Measurements from ENCODE around the gene S100A11. TPM values are rescaled to one million over a fixed set of nuclear protein-coding genes. Genes with fewer than 3 reads are reported as not detected.

S100A11 gene
- total RNA-seq, 1 experiment from 2014 or later = 302 TPM

DNA sequence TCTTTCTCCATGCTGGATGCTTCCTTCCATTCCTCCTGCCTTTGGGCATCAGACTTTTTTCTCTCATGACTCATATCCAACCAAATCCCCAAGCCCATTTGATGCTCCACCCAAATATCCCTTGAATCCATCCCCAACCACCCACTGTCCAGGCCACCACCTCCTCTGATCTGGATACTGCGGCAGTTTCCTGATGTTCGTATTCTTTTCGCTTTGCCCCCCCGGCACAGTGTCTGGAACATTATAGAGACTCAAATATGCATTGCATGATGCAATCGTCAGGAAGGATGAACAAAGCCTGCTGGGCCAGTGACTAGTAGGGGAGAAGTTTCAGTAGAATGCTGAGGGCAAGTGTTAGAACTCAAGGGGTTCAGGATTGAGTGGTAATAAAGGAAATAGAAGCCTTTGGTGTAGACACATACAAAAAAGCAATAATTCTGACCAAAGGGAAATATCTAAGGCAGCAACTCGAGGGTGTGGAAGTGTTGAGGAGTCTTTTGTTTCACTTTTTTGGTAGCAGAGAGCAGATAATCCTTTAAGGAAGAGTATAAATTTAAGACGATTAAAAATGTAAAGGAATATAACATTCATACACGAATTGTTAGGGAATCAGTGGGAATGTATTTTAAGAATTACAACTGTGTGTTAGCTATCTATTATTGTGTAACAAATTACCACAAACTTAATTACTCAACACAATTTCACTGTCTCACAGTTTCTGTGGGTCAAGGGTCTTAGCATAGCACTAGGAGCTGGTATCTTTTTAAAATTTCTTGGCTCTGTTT lies 7.5 kb downstream of the S100A11 start:
- no peaks in the 10 kb centered on the region for H3K23me2 ChIP-seq (ENCODE audit: insufficient read length, low read depth, low read length, poor library complexity, severe bottlenecking)
- no peak overlapping the region for H3K27ac ChIP-seq (ENCODE audit: insufficient read length, low read depth, low read length)
- H3K9me3 ChIP-seq (ENCODE audit: control insufficient read depth, low read depth, low read length) = no peaks in the 10 kb centered on the region
- no peak for TF ChIP-seq CTCF (conservative IDR thresholded peaks at IDR 0.05)
- H3T11ph ChIP-seq (ENCODE audit: low read length) = no peak overlapping the region
- Mint-ChIP-seq H3K27me3 (ENCODE audit: low read depth) (no peaks in the 10 kb centered on the region), H3K27ac (no peak overlapping the region), H3K4me1 (peaks cover 7 to 9% of the 10 kb centered on the region in 2 experiments), H3K9me3 (no peaks in the 10 kb centered on the region), H3K4me3 (no peak overlapping the region; a peak in 1 of 5 replicates), H3K36me3 (ENCODE audit: insufficient read depth in 1 of 3, low read depth in 3 of 3) (peaks cover 4 to 29% (median 6%) of the 10 kb centered on the region in 3 experiments; a peak in 6 of 7 replicates)
- no peaks in the 10 kb centered on the region for H3K79me2 ChIP-seq (ENCODE audit: insufficient read depth, low read length)
- H3K18ac ChIP-seq (ENCODE audit: insufficient read length, low read depth, low read length) = no peak overlapping the region
- H2AFZ ChIP-seq (ENCODE audit: low read length) = no peak overlapping the region
- H2BK120ac ChIP-seq (ENCODE audit: low read depth, low read length, poor library complexity, severe bottlenecking) = no peak overlapping the region
- H3K27me3 ChIP-seq (ENCODE audit: insufficient read depth, low read length) = no peaks in the 10 kb centered on the region
- no peak overlapping the region for H3K4ac ChIP-seq (ENCODE audit: low read depth, low read length)
- H3K9ac ChIP-seq (ENCODE audit: extremely low read depth, insufficient read length, low read length) = no peak overlapping the region
- H3K4me2 ChIP-seq (ENCODE audit: insufficient read depth, insufficient read length, low read length) = no peak overlapping the region
- H2AK5ac ChIP-seq (ENCODE audit: insufficient read length, low read length) = no peak overlapping the region
- no peak overlapping the region for H2BK12ac ChIP-seq (ENCODE audit: insufficient read length, low read depth, low read length)
- H2BK5ac ChIP-seq (ENCODE audit: insufficient read length, low read length) = no peak overlapping the region
- no peak overlapping the region for H4K8ac ChIP-seq (replicated peaks; ENCODE audit: insufficient read length, low read depth, low read length)
- H2BK20ac ChIP-seq (ENCODE audit: low read depth, low read length, poor library complexity, severe bottlenecking) = no peak overlapping the region
- WGBS (ENCODE audit: extremely low coverage, insufficient read length, low lambda C conversion rate) = no CpG with 5 or more reads among the region's 8 CpGs
- no peak overlapping the region for H4K91ac ChIP-seq (ENCODE audit: insufficient read length, low read depth, low read length)
- H3K23ac ChIP-seq (ENCODE audit: insufficient read length, low read depth, low read length) = no peak overlapping the region
- no peaks in the 10 kb centered on the region for H3K79me1 ChIP-seq (ENCODE audit: insufficient read depth, low read depth, low read length, poor library complexity, severe bottlenecking)
- no peak for DNase-seq
- H4K5ac ChIP-seq (ENCODE audit: insufficient read length, low read depth, low read length) = no peak overlapping the region
- no peaks in the 10 kb centered on the region for H3K4me1 ChIP-seq (ENCODE audit: insufficient read depth, low read length)
- H2BK15ac ChIP-seq (ENCODE audit: low read depth, low read length) = no peak overlapping the region
- no peak overlapping the region for H3K56ac ChIP-seq (ENCODE audit: insufficient read length, low read depth, low read length)
- no peak overlapping the region for H3K14ac ChIP-seq (ENCODE audit: insufficient read depth, low read length)
- H4K20me1 ChIP-seq (ENCODE audit: control insufficient read depth, insufficient read depth, insufficient read length) = no peaks in the 10 kb centered on the region
